CD4-positive, alpha-beta T cell treated with Interleukin-15 for 1 hour (primary cell): Measurements from ENCODE around the gene SPOCD1.

Experiments used
- DNase-seq: peaks from one replicate; pipeline ENCODE4 v3.0.0-alpha.2; 2020

Gene SPOCD1

GRCh38 chr1:31786366-31787060, 29.3 kb downstream of the SPOCD1 start:
- DNase-seq = no peak

- no peak for DNase-seq
These were observed 29.9 kb downstream of the SPOCD1 start for GRCh38 chr1:31785947-31786290.

- peak; percentile 55 for DNase-seq
These were observed 30.5 kb downstream of the SPOCD1 start for GRCh38 chr1:31785020-31785946.

DNA sequence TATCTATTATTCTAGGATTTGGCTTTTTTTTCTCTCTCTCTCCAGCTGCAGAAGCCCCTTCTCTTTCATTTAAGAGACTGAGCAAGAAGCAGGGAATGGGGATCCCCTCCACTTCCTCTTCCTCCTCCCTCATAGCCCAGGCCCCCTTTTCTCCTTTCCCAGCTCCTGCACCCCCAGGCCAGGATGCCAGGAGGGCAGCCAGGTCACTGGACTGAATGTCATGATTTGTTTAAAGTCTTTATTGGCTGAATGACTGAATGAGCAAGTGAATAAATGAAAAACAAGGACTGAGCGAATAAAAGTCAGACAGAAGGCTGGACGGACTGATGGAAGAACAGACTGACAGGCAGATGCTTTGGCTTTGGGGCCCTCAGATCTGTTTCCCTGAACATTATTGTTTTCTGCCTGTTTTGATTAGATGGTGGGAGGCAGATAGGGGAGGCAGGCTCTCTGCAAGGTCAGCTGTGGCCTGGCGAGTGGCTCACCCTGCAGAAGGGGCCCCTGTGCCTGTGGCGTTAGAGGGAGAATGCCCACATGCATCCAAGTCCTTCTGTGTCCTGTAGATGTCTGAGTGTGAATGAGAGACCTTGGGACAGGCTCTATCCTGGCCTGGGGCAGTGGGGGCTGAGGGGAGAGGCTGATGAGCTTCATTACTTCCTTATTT, 31.3 kb downstream of the SPOCD1 start:
- no peak for DNase-seq

- DNase-seq = no peak
These were observed 32.0 kb downstream of the SPOCD1 start for GRCh38 chr1:31783846-31784245.

GRCh38 chr1:31782421-31783410, 33.1 kb downstream of the SPOCD1 start:
- DNase-seq = no peak

DNA sequence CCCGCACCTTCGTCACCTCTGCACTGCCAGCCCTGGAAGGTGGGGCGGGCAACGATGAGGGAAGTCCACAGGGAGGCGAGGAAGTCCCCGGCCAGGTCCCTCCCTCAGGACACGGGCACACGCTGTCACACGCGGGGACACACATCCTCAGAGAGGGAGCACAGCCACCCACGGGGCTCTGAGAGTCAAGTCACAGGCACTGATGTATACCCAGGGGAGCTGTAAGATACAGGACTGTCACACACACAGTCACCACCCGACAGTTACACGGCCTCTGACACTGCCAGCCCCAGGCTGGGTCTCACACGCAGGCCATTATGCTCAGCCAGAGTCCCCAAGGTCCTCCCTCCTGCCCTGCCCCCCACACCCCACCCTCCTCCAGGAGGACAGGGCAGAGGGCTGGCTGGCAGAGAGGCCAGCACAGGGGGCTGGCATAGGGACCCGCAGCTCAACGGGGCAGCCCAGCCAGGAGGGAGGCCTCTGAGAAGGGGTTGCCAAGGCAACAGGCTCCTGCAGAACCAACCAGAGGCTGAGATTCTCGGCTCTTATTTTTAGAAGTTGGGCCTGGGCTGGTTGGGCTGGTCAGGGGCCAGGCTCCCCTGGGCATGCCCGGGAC, 34.0 kb downstream of the SPOCD1 start:
- no peak for DNase-seq

DNA sequence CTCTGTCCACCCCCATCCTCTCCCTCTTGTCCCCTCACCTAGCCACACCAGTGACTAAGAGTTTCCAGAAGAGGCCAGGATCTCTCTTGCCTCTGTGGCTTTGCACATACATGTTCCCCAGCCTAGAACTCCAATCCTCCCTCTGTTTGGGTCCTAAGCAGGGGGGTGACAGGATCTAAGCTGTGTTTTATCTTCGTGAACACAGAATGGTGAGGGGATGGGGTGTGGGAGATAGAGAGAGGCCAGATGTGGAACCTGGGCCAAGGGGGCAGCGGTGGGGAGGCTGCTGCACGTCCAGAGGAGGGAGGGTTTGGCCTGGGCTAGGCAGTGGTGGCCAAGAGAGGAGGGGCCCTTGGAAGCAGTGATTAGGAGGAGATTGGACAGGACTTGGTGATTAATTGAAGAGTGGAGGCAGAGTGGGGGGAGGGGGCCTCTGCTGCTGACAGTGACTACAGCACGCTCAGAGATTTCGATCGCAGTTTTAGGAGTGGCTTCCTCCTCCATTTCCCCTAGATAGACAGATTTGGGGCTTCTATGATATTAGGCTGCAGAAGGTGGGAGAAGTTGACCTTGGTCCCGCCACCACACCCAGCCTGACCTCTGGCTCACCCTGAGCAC, 34.6 kb downstream of the SPOCD1 start:
- no peak for DNase-seq

DNA sequence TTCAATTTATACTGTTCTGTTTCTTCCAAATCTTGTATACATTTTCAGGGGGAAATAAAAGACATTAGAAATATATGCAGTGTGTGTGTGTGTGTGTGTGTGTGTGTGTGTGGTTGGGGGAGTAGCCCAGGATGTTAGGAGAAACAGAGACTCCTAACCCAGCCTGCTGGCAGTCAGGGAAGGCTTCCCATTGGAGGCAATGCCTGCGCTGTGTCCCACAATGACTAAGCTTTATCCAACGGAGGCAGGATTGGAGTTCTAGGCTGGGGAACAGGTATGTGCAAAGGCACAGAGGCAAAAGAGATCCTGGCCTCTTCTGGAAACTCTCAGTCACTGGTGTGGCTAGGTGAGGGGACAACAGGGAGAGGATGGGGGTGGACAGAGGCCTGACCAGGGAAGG, 35.2 kb downstream of the SPOCD1 start:
- no peak for DNase-seq

GRCh38 chr1:31779687-31780086, 36.1 kb downstream of the SPOCD1 start:
- no peak for DNase-seq

GRCh38 chr1:31778763-31779488, 36.9 kb downstream of the SPOCD1 start:
- no peak for DNase-seq

DNA sequence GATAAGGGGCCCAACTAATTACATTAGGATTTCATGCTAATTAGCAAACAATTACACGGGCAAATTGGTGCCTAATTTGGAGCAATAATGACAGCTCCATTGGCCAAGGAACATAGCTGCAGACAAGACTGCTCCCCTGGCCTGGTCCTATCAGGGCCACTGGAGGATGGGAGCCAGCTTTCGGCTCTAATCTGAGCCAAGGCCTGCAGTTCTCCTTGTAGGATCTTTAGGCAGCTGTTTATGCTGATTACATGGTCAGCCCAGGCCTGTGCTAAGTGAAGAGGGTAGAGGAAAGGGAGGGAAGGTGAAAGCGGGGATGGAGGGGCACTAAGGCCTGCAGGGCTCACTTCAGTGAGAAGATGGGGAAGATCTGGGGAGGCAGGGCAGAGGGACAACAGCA, 39.3 kb downstream of the SPOCD1 start:
- no peak for DNase-seq

- DNase-seq = no peak
These were observed 39.8 kb downstream of the SPOCD1 start for GRCh38 chr1:31776032-31776431.

- DNase-seq = no peak
These were observed 40.4 kb downstream of the SPOCD1 start for GRCh38 chr1:31775210-31775999.

- DNase-seq = no peak
These were observed 41.3 kb downstream of the SPOCD1 start for GRCh38 chr1:31774495-31774894.

DNA sequence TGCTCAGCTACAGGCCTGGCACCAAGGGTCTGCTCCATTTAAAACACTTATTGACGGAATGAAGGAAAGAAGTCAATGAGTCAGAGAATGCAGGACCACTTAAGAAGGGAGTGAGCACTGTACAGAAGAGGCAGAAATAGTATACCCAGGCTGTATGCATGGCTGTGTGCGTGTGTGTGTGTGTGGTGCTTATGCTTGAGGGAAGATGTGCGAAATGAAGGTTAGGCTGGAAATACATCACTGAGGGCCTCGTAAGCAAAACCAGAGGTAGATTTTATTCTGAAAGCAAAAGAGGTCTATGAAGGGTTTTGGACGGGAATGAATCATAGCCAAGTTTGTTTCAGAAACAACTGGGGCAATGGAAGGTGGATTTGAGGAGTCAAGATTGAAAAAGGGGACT, 42.0 kb downstream of the SPOCD1 start:
- no peak for DNase-seq

GRCh38 chr1:31772669-31773248, 43.1 kb downstream of the SPOCD1 start:
- DNase-seq = no peak

DNA sequence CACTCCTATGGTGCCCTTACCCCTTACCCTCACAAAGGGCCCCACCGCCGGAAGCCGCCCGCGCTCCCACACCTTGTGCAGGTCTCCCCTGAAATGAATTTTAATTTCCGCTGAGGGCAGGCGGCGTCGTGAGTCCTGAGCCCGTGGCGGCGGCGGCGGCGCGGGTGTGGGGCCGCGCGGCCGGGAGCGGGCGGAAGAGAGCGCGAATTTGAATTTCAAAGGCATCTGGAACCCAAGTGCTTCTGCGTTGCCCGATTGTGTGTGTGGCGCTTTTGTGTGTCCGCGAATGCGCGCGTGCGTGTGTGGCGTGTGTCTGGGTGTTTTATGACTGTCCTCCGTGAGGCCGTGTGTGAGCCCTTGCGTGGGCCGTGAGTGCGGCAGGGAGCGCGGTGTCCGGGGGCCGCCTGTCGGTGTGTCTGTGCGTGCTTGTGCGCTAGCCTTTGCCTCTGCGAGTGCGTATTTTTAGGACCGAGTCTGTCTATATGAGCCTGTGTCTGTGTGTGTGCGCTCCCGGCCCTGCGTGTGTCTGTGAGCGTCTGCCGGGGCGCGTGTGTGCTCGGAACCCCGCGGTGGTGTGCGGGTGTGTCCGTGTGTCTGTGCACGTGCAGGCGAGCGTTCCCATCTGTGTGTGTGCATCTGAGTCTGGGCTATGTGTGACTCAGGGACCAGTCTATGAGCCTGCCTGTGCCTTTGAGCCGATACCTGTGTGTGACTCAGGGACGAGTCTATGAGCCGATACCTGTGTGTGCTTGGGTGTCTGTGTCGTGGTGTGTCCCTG, 43.7 kb downstream of the SPOCD1 start:
- no peak for DNase-seq
